GM21825 (cell line): ENCODE data around the gene EFL1.
"Not testable (repeated sequence)": the region's sequence is repeated elsewhere in the genome, so short reads cannot be mapped to it uniquely, and the experiment has no call there.

Experiments
- ATAC-seq: cut with Tn5 transposase; IDR thresholded peaks from one replicate; pipeline ENCODE4 v1.9.1; 2021; ENCODE audit warnings: mild to moderate bottlenecking, moderate library complexity; ENCODE audit not compliant: unreplicated experiment

The EFL1 gene

DNA sequence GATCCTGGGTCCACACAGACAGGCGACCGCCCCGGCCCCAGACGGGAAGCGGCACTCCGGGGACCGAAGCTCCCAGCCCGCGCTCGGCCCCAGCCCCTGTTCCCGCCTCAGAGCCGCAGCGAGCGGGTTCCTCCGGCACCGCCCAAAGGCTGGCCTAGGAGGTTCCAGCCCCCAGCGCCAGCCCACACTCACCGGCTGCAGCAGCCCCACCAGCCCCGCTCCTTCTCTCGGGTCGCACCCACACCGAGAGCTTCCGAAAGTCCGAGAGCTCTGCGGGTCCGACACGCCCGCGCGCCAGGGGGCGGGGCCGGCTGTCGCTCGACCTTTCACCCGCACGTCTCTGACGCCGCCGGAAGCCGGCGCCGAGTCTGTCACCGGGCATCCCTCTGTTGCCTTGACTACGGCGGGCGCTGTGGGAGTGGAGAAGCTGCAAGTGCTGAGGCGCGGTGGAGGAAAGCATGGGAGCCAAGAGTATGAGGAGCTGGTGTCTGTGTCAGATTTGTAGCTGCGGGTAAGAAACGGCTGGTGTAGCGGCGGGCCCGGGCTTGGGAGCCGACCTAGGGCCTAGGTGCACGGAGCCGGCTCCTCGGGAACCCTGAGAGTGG is at the start of gene EFL1, which contains the start of gene SAXO2:
Gene EFL1, minus strand, starts transcription at position 313 of the 605 bp plus-strand sequence. CDS start 956 bp downstream, outside the sequence.
Gene SAXO2, plus strand, starts transcription at position 397 of the 605 bp plus-strand sequence. Its CDS starts 62 bp downstream, at position 459.
- peak; percentile 96 for ATAC-seq

DNA sequence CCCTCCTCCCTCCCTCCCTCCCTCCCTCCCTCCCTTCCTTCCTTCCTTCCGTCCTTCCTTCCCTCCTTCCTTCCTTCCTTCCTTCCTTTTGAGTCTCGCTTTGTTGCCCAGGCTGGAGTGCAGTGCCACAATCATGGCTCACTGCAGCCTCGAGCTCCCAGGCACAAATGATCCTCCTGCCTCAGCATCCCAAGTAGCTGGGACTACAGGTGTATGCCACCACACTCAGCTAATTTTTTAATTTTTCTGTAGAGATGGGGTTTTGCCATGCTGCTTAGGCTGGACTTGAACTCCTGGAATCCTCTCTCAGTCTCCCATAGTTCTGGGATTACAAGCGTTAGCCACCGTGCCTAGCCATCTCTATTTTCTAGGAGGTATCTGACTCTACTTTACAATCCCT is 48.8 kb upstream of the EFL1 start:
- ATAC-seq: not testable (repeated sequence)

DNA sequence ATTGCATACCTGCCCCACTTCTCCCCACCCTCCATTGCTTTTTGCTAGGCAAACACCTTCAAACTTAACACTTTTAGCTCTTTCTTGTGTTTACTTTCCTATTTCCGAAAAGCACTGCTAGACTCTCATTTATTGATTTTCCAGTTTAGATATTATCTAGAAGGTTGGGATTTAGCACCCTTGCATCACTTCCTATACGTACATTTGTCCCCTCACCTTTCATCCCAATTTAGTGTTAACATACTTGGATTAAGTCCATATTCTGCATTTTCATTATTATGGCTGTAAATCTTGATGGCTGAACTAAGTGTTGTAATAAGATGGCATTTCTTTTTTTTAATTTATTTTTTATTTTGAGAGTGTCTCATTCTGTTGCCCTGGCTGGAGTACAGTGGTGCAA is 47.3 kb upstream of the EFL1 start:
- no peak for ATAC-seq

DNA sequence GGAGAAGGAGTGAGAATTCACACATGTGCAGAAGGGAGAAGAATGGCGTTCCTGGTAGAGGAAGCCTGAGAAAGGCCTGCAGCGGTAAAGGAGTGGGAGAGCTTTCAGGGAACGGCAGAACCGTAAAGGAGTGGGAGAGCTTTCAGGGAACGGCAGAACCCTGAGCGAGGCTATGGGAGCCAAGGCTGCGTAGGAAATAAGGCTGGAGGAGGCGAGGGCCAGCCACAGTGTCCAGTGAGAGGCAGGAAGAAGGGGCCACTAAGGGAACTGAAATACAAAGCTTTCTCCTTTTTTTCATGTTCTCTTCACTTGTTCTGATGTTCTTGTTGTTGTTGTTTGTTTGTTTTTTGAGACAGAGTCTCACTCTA is 45.2 kb upstream of the EFL1 start:
- no peak for ATAC-seq

DNA sequence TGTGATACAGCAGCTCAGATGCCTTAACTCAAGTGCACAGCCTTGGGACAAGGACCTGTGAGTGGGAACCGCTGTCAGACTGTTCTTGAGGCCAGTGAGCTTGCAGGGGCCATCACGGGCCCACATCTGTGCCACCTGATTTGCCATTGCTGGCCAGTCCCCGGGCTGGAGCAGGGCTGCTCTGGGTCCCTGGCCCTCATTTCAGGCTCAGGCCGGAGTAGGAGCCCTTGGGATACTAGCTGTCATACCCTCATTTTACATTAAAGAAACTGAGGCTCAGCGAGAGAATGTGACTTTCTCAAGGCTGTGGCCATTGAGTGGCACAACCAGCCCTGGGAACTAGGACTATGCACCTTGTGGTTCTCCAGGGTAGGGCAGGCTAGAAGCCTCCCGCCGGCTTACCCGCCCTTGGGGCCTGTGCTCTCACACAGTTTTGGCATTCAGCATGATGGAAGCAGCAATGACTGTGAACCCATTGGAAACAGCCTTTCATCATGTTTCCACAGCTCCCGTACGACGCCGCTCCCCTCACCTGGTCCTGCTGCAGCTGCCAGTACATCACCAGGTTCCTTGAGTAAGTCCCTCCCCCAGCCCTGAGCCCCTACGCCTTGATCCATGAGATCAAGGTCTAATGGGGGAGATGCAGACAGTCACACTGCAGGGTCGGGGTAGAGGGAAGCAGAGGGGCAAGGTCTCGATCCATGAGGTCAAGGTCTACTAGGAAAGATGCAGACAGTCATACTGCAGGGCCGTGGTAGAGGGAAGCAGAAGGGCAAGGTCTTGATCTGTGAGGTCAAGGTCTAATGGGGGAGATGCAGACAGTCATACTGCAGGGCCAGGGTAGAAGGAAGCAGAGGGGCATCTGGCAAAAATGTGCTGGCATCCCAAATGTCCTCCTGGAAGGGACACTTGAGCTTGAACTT is 44.5 kb upstream of the EFL1 start:
- ATAC-seq: no peak

DNA sequence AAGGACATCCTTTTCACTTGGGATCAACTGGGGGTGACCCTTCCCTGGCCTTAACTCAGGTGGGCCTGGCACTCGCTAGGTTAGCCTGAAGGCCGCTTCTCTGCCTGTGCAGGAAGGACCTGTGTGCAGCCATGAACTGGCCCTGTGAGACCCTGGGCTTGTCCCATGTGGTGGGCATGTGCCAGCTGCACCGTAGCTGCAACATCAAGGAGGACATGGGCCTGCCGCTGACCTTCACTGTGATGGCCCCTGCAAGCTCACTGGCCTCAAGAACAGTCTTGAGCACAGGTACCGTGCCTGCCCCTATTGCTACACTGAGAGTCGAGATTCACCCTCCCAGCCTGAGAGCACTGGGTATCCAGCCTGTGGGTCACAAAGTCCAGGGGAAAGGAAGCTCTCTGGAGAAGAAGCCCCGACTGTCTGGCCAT is 43.1 kb upstream of the EFL1 start:
- no peak for ATAC-seq

DNA sequence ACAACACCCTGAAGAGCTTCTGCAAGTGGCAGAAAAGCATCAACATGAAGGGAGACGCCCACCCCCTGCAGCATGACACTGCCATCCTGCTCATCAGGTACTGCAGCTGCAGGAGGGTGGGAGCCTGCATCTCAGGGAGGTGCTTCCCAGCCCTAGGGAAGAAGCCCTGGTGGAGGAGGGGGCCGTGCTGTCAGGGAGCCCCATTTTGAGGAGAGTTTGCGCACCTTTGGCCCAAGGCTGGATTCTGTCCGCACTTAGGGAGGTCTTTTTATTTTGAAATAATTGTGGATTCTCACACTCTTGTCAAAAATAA is 42.2 kb upstream of the EFL1 start:
- ATAC-seq: no peak

DNA sequence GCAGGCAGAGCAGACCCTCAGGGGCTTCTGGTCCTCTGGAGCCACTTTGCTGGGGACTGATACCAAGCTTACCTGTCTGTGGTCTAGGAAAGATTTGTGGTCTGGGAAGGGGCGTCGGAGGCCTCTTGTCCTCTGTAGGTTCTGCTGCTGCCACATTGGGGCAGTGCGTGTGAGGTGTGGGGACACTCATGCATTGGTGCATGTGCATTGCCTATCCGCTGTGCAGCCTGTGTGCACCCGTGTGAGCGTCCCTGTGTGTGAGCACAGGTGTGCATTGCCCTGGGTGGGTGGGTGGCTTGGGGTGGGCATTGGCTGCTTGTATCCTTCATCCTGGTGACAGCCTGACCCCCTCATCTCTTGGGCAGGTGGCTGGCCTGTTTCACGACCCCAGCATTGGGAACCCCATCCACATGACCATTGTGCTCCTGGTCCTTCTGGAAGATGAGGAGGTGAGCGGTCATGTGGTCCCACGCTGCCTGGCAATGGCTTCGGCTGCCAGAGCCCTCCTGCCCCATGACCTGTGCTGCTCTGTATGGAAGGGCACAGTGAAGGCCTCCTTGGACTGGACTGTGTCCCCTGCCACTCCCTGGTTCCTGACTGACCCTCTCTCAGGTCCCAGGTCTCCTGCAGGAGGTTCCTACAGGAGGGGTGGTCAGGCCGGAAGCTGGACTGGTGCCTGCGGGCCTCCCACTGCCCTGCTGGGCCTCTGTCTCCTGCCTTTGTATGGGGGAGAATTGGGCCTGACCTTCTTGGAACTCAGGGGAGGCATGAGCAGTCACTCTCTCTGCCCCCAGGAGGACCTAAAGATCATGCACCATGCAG is 41.6 kb upstream of the EFL1 start:
- ATAC-seq: no peak

DNA sequence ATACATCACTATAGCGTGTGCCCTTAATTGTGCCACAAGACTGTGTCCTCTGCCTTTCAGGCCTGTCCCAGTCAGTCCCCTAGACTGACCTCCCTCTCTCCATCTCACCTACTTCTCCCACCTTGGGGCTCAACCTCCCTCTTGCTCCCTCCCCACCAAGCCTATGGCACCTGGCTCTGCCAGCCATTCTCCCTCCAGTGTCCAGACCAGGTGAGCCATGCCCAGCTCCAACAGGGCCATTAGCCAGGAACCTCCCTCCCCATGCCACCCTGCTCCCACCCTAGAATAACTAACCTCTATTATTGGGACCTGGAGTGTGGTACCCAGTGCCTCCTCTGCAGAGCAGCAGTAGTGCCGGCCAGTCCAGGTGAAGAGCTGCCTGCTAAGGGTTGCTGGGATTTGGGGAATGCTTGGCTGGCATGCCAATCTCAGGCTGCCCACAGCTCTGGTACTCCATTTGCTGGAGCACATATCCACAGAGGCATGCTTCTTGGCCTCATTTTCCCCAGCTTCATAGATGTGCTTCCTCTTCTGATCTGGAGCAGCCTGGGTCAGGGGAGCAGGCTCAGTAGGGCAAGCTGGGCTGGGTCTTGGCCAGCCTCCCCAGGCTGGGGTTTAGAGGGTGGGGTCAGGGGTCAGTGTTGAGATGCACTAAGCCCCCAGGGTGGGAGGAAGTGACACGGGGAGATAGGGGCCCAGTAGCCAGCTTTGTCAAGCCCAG is 38.9 kb upstream of the EFL1 start:
- ATAC-seq: no peak

DNA sequence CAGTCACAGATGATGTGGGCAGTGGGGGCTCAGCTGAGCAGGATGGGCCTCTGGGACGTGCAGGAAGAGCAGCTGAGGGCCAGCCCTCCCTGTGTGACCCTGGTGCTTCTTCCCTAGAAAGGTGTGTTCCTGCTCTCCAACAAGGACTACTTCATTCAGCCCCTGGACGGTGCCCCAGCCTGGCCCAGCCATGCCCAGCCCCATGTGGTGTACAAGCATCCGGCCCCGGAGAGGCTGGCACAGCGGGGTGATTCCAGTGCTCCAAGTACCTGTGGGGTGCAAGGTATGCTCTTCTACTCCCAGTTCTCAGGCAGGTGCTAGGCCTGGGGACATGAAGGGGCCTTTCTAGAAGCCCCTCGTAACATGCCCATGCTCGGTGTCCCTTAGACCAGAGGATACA is 38.3 kb upstream of the EFL1 start:
- no peak for ATAC-seq

DNA sequence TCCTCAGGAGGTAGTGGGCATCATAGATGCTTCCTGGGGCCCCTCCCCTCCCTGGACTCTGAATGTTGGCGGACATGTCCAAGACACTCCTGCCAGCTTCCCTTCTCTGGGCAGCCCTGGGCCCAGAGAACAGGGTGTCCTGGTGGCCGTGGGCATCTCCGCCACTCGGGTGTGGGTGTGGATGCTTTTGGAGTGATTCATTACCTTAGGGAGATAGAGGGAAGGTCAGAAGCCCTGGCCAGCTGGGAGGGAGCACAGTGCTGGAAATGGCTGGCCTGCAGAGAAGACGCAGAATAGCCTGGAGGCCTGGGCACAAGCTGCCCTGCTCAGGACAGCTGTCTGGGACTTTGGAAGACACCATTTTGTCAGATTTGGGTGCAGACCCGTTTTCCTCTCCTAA is 37.8 kb upstream of the EFL1 start:
- not testable (repeated sequence) for ATAC-seq

DNA sequence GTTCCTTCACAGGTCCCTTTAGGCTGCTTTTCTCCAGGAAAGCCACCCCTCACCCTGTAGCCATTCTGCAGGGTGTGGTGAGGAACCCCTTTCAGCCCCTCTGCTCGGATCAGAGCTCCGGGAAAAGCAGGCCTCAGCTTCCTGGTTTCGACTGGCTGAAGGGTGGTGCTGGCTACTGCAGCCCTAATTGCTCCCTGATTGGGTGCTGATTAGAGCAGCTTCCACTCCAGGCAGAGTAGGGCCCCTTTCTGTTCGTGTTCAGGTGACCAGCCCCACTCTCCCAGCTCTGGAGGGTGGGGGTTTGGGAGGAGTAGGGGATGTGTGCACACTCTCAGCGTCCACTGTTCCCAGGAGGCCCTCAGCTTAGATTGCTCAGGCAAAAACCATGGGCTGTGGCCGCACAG is 37.0 kb upstream of the EFL1 start:
- not testable (repeated sequence) for ATAC-seq

DNA sequence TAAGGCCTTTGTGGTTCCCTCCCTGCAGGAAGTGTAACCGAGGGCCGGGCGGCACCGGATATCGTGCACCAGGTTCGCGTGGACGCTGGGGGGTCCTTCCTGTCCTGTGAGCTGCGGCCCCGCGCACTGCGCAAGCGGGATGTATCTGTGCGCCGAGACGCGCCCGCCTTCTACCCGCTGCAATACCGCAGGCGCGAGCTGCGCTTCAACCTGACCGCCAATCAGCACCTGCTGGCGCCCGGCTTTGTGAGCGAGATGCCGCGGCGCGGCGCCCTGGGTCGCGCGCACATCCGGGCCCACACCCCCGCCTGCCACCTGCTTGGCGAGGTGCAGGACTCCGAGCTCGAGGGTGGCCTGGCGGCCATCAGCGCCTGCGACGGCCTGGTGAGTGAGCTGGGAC is 36.0 kb upstream of the EFL1 start:
- ATAC-seq: no peak

DNA sequence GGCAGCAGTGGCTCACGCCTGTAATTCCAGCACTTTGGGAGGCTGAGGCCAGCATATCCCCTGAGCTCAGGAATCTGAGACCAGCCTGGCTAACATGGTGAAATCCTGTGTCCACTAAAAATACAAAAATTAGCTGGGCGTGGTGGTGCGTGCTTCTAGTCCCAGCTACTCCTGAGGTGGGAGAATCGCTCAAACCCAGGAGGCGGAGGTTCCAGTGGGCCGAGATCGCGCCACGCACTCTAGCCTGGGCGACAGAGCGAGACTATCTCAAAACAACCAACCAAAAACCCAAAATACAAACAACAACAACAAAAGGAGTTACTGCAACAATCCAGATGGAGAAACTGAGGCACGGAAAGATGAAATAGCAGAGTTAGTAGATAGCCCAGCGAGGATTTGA is 35.5 kb upstream of the EFL1 start:
- ATAC-seq: no peak

DNA sequence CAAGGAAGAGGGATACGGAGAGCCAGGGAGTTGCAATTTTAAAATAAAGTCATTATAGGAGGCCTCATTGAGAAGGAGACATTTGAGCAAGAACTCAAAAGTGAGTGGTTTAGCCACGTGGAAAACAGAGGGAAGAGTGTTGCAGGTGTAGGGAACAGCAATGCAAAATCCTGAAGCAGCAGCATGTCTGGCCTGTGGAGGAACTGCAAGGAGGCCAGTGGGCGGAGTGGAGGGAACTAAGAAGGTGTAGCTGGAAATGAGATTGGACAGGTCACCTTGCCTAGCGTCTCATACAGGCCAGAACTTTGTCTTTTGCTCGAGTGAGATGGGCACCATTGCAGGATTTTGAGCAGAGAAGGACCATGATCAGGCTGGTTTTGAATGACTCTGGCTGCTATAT is 35.0 kb upstream of the EFL1 start:
- ATAC-seq: no peak

DNA sequence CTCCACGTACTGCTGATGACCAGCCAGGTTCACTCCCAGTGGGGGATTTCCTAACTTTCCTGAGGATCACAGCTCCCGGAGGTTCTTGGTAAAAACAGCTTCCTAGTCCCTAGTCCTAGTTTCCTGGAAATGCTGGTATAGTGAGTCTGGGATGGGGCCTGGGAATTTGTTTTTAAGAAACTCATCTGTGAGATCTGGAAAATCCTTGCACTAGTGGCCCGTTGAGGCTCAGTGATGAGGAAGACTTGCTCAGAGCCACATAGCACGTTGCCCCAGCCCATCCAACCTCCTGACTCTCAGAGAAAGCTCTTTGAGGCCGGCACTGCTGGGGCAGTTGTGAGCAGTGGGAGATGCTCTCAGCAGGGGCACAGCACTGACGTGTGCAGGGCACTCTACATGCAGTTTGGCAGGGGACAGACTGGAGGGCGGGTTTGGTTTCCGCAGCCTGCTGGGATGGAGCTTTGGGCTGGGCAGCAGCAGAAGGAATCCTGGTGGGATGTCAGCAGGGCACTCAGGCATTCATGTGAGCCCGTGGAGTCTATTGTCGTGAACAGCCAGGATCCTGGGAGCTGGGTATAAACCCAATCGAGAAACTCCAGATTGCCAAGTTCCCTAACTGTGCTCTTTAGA is 31.6 kb upstream of the EFL1 start:
- no peak for ATAC-seq

DNA sequence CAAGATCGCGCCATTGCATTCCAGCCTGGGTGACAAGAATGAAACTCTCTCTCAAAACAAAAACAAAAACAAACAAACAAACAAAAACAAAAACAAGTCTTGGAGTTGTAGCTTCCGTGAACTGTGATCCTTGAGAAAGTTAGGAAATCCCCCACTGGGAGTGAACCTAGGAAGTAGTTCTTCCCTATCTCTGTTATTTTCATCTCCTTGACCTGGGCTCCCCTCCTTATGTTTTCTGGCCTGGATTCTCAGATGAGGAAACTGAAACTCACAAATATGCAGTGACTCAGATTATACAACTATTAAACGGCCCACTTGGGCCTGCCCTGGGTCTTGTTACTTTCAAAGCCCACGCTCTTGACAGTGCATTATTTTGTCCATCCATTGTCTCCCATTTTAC is 29.7 kb upstream of the EFL1 start:
- no peak for ATAC-seq

DNA sequence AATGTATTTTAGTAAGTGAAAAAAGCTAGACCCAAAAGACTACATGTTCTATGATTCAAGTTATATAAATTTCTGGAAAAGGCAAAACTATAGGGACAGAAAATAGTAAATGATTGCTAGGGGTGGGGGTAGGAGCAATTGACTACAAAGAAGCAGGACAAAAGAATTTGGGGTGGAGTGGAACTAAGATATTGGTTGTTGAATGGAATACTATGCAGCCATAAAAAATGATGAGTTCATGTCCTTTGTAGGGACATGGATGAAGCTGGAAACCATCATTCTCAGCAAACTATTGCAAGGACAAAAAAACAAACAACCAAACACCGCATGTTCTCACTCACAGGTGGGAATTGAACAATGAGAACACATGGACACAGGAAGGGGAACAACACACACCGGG is 25.7 kb upstream of the EFL1 start:
- ATAC-seq: not testable (repeated sequence)

DNA sequence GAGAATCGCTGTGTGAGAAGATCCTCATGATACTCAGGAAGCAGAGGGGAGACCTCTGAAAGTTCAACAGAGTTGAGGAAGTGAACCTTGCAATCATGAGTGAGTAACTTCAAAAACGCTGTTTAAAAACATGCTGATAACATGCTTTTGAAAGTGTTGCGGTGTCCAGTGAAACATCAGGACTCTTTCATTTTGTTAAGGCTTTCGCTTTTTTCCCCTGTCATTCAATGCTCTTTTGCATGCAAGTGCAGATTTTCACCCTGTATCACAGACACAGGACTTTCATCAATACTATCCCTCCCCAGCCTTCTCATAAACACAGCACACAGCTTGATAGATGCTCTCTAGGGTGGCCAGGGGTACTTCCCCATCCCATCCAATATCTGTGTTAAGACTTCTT is 23.9 kb upstream of the EFL1 start:
- peak; percentile 81 for ATAC-seq

DNA sequence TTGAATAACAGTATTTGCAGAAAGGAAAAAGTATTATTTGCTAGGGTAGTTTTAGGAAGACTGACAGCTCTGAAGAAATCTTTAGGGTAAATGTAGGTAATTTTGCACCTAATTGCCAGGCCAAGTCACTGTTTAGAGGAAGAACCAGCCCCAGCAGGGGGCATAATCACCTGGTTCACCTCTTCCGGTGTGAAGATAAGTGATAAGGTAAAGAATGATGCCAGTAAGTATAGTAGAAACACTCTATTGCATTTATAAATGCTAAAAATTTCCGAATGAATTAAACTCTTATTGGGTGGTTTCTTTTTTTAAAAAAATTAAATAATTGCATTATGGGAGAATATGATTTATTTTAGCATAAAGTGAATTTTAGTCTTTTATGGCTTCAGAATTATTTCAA is 21.8 kb upstream of the EFL1 start:
- not testable (repeated sequence) for ATAC-seq
